Glutamatergic neuron (in vitro differentiated cells): Measurements from ENCODE around the gene SIM2. TPM values are rescaled to one million over a fixed set of nuclear protein-coding genes. Genes with fewer than 3 reads are reported as not detected.

ENCODE experiments used
- DNase-seq: peaks from one replicate; pipeline ENCODE4 v3.0.0; 2022
- H3K27ac Mint-ChIP-seq: one replicate; pipeline ENCODE4 v1.8.0; 2020; ENCODE audit warnings: mild to moderate bottlenecking, mixed read lengths, inconsistent platforms; ENCODE audit not compliant: unreplicated experiment
- H3K27me3 Mint-ChIP-seq: one replicate; pipeline ENCODE4 v1.8.0; 2020; ENCODE audit warnings: mild to moderate bottlenecking, moderate library complexity, mixed read lengths, inconsistent platforms; ENCODE audit not compliant: unreplicated experiment
- H3K36me3 Mint-ChIP-seq: one replicate; pipeline ENCODE4 v1.8.0; 2020; ENCODE audit warnings: mild to moderate bottlenecking, mixed read lengths, inconsistent platforms; ENCODE audit not compliant: unreplicated experiment
- H3K4me1 Mint-ChIP-seq: one replicate; pipeline ENCODE4 v1.8.0; 2020; ENCODE audit warnings: mild to moderate bottlenecking, low read depth, mixed read lengths, inconsistent platforms; ENCODE audit not compliant: unreplicated experiment
- H3K4me3 Mint-ChIP-seq: one replicate; pipeline ENCODE4 v1.8.0; 2020; ENCODE audit warnings: mild to moderate bottlenecking, mixed read lengths, inconsistent platforms; ENCODE audit not compliant: unreplicated experiment
- H3K9me3 Mint-ChIP-seq: one replicate; pipeline ENCODE4 v1.8.0; 2020; ENCODE audit warnings: mild to moderate bottlenecking, moderate library complexity, mixed read lengths, inconsistent platforms; ENCODE audit not compliant: unreplicated experiment
- CTCF ChIP-seq: fragments of 200-600 bp; sonication (generic); IDR thresholded peaks from one replicate; pipeline ENCODE4 v1.5.0; 2021; ENCODE audit not compliant: partially characterized antibody, unreplicated experiment
- total RNA-seq: library from RNA; stranded (reverse); fragmentation: NEBNext Ultra II Directional; extraction: Animal tissue kit (Norgen Biotek cat#: 25700); gene quantifications from one replicate; pipeline ENCODE4 v1.2.1, GENCODE V29; 2021; ENCODE audit not compliant: unreplicated experiment

Gene SIM2
- total RNA-seq, 1 donor from 2014 or later: 4.8 TPM

GRCh38 chr21:36695671-36696389 lies 3.1 kb upstream of the SIM2 start:
- Mint-ChIP-seq H3K4me3 (peak overlapping the region; percentile 68), H3K9me3 (peaks cover 15% of the 10 kb centered on the region), H3K27ac (no peak overlapping the region), H3K4me1 (peaks cover 27% of the 10 kb centered on the region), H3K27me3 (peaks cover 44% of the 10 kb centered on the region), H3K36me3 (no peaks in the 10 kb centered on the region)
- no peak for TF ChIP-seq CTCF
- peak; percentile 63 for DNase-seq

- H3K4me3 Mint-ChIP-seq: peak overlapping the region; percentile 61
- H3K9me3 Mint-ChIP-seq: peaks cover 15% of the 10 kb centered on the region
- no peak overlapping the region for H3K27ac Mint-ChIP-seq
- H3K36me3 Mint-ChIP-seq: no peaks in the 10 kb centered on the region
- H3K4me1 Mint-ChIP-seq: peaks cover 27% of the 10 kb centered on the region
- TF ChIP-seq CTCF: no peak
- no peak for DNase-seq
- H3K27me3 Mint-ChIP-seq: peaks cover 40% of the 10 kb centered on the region
These were observed 2.4 kb upstream of the SIM2 start for GRCh38 chr21:36696390-36697059.

GRCh38 chr21:36697060-36697850 lies 1.7 kb upstream of the SIM2 start:
- Mint-ChIP-seq H3K4me3 (peak overlapping the region; percentile 30), H3K36me3 (no peaks in the 10 kb centered on the region), H3K9me3 (peaks cover 13% of the 10 kb centered on the region), H3K4me1 (peaks cover 26% of the 10 kb centered on the region), H3K27me3 (peaks cover 40% of the 10 kb centered on the region), H3K27ac (no peak overlapping the region)
- no peak for TF ChIP-seq CTCF
- DNase-seq: peak; percentile 40

- no peak overlapping the region for H3K4me3 Mint-ChIP-seq
- H3K4me1 Mint-ChIP-seq: peaks cover 31% of the 10 kb centered on the region
- no peak for DNase-seq
- no peak for TF ChIP-seq CTCF
- no peaks in the 10 kb centered on the region for H3K36me3 Mint-ChIP-seq
- peaks cover 43% of the 10 kb centered on the region for H3K27me3 Mint-ChIP-seq
- no peak overlapping the region for H3K27ac Mint-ChIP-seq
- H3K9me3 Mint-ChIP-seq: peaks cover 13% of the 10 kb centered on the region
These were observed 997 bp upstream of the SIM2 start for GRCh38 chr21:36697851-36698384.
